ENCODE results near the gene LTBP3. TPM values are rescaled to one million over a fixed set of nuclear protein-coding genes. Genes with fewer than 3 reads are reported as not detected.

LTBP3 gene
- total and polyA plus RNA-seq, 9 of the 15 experiments (the other 6 are each of a cell fraction or from before 2014, with no cell fraction given) = 0.06 to 20.5 (median 4.8) TPM

GRCh38 chr11:65492637-65493366, 65.4 kb downstream of the LTBP3 start (continued):
- TF ChIP-seq ZBTB49 (CRISPR knock-in tag; IDR thresholded peaks at IDR 0.05; ENCODE audit: borderline replicate concordance) = no peak
- no peak for TF ChIP-seq ZBTB34 (CRISPR knock-in tag; IDR thresholded peaks at IDR 0.05)
- TF ChIP-seq ZBTB40 (IDR thresholded peaks at IDR 0.05) = no peak
- TF ChIP-seq ZBTB40 (CRISPR knock-in tag; IDR thresholded peaks at IDR 0.05) = no peak
- no peak for TF ChIP-seq PCBP1 (IDR thresholded peaks at IDR 0.05; ENCODE audit: low read depth, low read length, poor library complexity, severe bottlenecking)
- TF ChIP-seq SETDB1 (IDR thresholded peaks at IDR 0.05; ENCODE audit: low read length) = no peak
- TF ChIP-seq ZNF23 (CRISPR knock-in tag; IDR thresholded peaks at IDR 0.05) = no peak; the same call in 1 of the 2 replicates
- no peak; the same call in 1 of the 2 replicates for TF ChIP-seq ERF (CRISPR knock-in tag; IDR thresholded peaks at IDR 0.05)
- TF ChIP-seq ZNF57 (CRISPR knock-in tag; IDR thresholded peaks at IDR 0.05) = no peak
- no peak for TF ChIP-seq SMAD2 (IDR thresholded peaks at IDR 0.05; ENCODE audit: low read depth, low read length)
- TF ChIP-seq SAP30 (IDR thresholded peaks at IDR 0.05; ENCODE audit: borderline replicate concordance, insufficient read depth, low read depth, low read length, poor library complexity, severe bottlenecking) = no peak
- TF ChIP-seq RBM22 (IDR thresholded peaks at IDR 0.05; ENCODE audit: low read depth, low read length, poor library complexity, severe bottlenecking) = no peak
